ENCODE measurements around the gene SLC39A1.

SLC39A1 gene

GRCh38 chr1:153976819-153977249, 13.5 kb upstream of the SLC39A1 start:
- DNase-seq (ENCODE audit: low spot score) = no peak

- DNase-seq (ENCODE audit: low spot score) = no peak
Observed at GRCh38 chr1:153973525-153973924, 10.2 kb upstream of the SLC39A1 start.

- no peak for DNase-seq (ENCODE audit: low spot score)
Observed at GRCh38 chr1:153973071-153973470, 9.7 kb upstream of the SLC39A1 start.

GRCh38 chr1:153970346-153970745, 7.0 kb upstream of the SLC39A1 start:
- no peak for DNase-seq (ENCODE audit: low spot score)

- DNase-seq (ENCODE audit: low spot score) = no peak
Observed at GRCh38 chr1:153968972-153969371, 5.6 kb upstream of the SLC39A1 start.

GRCh38 chr1:153968408-153968807, 5.1 kb upstream of the SLC39A1 start:
- DNase-seq (ENCODE audit: low spot score) = no peak

- no peak for DNase-seq (ENCODE audit: low spot score)
Observed at GRCh38 chr1:153968000-153968363, 4.6 kb upstream of the SLC39A1 start.

- peak; percentile 93 for DNase-seq (ENCODE audit: low spot score)
Observed at GRCh38 chr1:153967107-153967999, 4.0 kb upstream of the SLC39A1 start, which contains the start of gene CREB3L4. Gene CREB3L4 (plus strand): TSS chr1:153967902. CDS start chr1:153968526, 624 bp downstream.

DNA sequence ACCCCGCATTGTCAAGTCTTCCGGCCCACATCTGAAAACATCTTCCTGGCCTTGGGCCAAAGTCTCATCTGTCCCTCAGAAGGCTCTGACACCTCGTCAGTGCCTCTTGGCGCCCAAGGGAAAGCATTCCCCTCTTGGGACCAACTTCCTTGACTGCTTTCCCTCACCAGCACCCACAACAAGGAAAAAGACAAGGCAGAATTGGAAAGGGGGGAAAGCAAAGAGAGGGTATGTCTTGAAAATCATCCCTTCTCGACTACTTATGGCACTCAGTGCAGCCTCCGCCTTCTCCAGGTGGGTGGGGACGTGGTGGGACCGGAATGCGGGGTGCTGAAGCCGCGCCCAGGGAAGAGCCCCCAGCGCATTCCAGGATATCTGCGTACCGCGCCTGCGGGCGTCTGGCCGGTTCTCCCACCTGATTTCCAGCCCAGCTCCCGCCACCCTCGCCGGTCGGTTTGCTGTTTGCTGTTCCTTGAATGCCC, 554 bp upstream of the SLC39A1 start:
- DNase-seq (ENCODE audit: low spot score) = no peak

DNA sequence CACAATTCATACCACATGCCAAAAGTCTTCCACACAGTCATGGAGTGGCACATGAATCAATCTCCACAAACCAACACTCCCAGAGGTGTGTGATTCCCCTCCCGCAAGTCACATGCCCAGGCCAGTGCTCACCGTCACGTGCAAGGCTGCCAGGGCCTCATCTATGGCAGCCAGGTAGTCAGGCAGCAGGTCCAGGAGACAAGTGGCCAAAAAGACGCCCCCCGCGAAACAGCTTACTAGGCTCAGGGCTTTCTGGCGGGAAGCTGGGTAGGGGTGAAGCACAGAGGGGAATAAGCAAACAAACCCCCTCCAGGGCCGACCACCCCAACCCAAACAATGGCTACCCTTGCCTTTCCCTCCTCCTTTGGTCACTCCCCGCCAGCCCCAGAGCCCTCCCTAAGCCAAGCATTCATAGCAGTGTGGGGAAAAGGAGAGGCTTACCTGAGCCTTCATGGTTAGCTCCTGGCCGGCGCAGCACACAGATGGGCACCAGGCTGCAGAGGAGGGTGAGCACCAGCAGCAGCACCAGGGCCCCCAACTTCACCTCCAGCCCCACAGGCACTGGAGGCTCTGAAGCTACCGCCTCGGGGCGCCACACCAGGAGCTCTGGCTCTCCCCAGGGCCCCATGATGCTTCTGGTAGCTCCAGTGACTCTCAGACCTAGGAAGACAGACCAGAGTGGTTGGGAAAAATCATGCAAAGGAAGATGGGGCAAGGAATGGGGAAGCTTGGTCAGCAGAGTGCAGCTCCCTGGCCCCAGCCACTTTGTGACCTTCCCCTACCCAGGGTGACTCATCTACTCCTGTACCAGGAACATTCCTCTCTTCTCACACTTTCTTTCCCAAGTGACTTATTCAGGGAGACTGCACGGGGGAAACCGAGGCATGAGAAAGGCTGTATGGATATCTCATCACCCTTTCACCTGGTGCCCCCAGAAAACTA, 978 bp downstream of the SLC39A1 start:
- no peak for DNase-seq (ENCODE audit: low spot score)

DNA sequence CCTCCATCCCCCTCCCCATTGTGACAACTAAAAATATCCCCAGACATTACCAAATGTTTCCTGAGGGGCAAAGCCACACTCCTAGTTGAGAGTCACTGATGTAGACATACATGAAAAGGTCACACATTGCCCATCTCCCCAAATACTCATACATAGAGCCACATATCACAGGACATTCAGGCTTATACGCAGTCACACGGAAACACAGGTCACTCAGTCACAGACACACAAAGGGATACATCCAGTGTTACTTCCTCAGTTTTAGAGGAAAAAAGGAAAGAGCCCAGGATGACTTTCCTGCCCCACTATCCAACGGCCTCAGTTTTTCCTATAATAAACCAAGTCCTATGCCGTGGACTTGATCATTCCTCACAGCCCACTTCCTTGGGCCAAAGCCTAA, 1.9 kb downstream of the SLC39A1 start:
- DNase-seq (ENCODE audit: low spot score) = no peak

- no peak for DNase-seq (ENCODE audit: low spot score)
Observed at GRCh38 chr1:153960206-153960605, 3.1 kb downstream of the SLC39A1 start.

- no peak for DNase-seq (ENCODE audit: low spot score)
Observed at GRCh38 chr1:153959454-153959853, 3.9 kb downstream of the SLC39A1 start.

DNA sequence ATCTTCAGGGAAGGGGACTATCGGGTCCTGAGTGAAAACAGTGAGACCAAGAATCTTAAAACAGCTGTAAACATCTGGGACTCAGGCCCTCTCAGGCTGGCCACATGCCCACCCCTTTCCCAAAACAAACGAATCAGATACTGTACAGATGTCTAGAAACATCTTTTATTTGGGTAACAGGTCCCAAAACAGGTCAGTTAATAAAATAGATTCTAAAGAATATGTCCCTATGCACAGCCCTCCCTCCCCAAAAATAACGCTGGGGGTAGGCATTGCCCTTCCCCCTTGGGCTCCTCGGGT, 4.4 kb downstream of the SLC39A1 start:
- DNase-seq (ENCODE audit: low spot score) = no peak

- DNase-seq (ENCODE audit: low spot score) = peak; percentile 99
Observed at GRCh38 chr1:153958111-153958960, 5.0 kb downstream of the SLC39A1 start, which contains the start of gene CRTC2. Gene CRTC2 (minus strand): TSS chr1:153958612. CDS start chr1:153958497, 115 bp downstream.

DNA sequence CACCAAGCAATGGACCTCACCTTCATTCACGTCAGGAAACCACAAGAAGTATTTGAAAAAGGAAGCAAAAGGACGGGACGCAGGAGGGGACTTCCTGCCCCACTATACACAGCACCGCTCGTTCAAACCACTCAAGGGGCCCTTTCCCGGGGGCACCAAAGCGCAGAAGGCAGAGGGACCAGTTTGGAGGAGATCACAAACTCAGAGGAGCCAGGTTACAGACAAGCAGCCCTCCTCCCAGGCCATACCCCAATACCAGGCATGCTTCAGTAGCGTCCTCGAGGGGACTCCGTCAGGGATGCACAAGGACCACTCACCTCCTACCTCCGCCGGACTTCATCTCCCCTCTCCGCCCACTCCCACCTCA, 5.6 kb downstream of the SLC39A1 start:
- peak; percentile 46 for DNase-seq (ENCODE audit: low spot score)

DNA sequence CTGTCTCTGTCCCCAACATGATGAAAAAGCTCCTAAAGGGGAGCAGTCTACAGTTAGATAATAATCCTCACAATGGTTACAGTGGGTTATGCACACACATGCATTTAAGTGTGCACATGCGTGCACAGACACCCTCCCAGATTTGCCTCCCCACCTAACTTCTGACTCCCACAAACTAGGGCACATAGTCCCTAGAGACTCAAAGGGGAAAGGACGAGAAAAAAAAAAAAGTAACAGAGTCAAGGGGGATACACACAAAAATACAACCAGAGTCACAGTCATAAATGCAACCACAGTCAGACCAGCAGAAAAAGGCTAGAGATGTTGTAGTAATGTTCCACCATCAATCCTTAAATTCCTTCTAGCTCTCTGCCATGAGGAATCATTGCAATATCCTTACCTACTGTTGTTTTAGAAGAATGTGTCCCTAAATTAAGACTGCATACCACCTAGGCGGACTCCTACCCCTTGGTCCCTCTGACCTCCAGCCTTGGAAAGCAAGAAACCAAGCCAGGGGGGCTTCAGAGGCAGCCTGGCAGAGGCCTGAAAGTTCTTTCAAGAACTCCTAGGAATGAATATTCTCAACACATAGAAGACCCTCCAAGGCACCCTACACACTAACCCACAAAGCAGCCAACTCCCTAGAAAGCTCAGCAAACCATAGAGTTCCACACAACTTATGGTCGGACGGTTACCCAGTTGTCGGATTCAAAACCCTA, 6.2 kb downstream of the SLC39A1 start:
- no peak for DNase-seq (ENCODE audit: low spot score)

GRCh38 chr1:153954826-153955225, 8.5 kb downstream of the SLC39A1 start:
- DNase-seq (ENCODE audit: low spot score) = no peak

DNA sequence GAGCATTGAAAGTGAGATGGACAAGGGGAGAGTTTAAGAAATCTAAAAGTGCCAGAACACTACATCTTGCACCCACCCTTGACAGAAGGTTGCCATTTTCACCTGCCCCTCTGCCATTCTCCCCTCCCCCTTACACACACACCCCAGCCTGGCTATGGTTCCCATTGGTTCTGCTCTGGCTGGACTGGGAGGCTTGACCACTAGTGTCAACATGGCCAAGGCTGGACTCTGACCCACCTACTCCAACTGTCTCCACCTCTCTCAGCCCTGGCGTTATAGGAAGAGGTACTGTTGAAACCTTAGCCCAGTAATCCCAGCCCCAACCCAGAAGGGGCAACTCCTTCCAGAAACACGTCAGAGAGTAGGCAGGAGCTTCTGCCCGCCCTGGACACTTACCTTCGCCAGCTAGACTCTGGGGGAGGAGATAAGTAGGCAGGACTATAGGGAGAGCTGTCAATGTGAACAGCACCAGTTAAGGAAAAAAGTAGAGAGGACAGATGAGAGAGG, 9.4 kb downstream of the SLC39A1 start:
- no peak for DNase-seq (ENCODE audit: low spot score)

- no peak for DNase-seq (ENCODE audit: low spot score)
Observed at GRCh38 chr1:153951801-153952200, 11.5 kb downstream of the SLC39A1 start.

DNA sequence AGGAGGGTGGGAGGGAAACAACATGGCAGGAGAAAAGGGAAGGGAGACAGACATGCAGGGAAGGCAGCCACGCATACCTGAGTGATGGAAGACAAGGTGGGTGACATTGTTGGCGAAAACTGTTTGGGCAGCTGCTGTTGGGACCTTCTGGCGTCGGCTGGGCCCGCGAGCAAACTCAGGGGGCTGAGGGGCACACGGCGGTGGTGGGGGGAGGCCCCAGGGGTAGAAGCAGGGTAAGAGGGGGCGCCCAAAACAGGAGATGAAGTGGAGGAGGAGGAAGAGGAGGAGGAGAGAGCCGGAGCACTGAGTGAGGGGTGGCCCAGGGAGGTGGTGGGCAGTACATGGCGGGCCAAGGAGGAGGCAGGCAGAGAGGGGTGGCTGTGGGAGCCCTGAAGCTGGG, 12.2 kb downstream of the SLC39A1 start:
- DNase-seq (ENCODE audit: low spot score) = no peak
